Right forelimb (tissue), 1 donor: ENCODE results near the gene RADIL.

Experiments
- DNase-seq: peaks from one replicate; pipeline ENCODE4 v3.0.0-alpha.2; 2018

The RADIL gene

GRCh38 chr7:4831723-4832495 lies 51.6 kb downstream of the RADIL start:
- DNase-seq = no peak

DNA sequence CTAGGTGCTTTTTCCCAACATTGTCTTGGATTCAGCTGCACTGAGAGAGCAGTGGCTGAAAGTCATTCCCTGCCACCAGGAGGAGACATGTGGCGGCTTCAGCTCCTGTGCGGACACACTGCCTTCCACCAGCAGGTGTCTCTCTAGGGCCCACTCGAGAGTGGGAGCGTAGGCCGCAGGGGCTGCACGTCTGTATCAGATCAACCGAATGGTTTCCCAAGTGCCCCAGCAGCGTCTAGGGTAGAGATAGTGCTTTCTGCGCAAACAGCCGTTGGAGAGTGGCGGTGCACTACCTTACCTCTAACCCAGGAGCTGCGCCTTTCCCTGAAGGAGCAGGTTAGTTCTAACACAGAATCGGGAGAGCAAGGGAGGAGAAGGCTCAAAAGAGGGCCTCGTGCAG lies 53.3 kb downstream of the RADIL start:
- DNase-seq = peak; percentile 80

- DNase-seq = peak; percentile 36
Measured at GRCh38 chr7:4828720-4829383, 54.7 kb downstream of the RADIL start.

GRCh38 chr7:4825081-4825480 lies 58.4 kb downstream of the RADIL start:
- DNase-seq = no peak

- DNase-seq = no peak
Measured at GRCh38 chr7:4824120-4824775, 59.3 kb downstream of the RADIL start.

GRCh38 chr7:4823441-4824119 lies 59.9 kb downstream of the RADIL start:
- DNase-seq = no peak

DNA sequence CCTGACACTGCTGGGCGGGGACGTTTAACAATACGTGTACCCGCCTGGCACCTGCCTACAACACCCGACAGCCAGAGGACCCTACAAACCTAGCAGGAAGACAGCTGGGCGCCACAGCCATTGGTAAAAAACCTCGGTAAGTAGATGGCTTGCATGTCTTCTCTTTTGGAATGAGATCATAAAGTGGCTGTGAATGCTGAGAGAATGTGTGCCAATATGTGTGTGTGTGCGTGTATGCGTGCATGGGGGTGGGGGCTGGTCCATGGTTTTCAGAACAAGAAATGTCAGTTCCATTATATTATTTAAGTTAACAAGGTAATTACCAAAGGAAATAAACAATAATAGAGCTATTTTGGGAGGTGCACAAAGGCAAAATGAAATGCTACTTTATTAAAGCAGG lies 60.8 kb downstream of the RADIL start:
- no peak for DNase-seq

DNA sequence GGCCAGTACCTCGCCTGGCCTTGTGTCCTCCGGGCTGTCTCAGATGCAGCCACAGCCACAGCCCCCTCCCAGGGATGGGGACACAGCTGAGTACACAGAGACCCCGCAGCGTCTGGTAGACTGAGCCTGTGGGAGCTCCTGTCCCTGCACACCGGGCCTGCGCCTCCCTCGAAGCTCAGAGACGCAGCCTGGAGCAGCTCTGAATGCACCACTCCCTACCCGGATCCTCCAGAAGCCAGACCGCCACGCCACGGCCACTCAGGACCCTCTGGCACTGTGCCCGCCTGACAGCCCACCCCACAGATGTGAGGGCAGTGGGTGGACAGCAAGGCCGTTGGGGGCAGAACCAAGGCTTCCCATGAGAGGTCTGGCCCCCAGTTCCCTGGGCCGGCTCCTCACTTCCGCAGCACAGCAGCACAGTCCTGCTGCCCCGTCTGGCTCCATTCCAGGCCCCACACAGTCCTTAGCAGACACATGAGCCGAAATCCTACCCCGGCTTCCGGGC lies 62.5 kb downstream of the RADIL start:
- no peak for DNase-seq

- no peak for DNase-seq
Measured at GRCh38 chr7:4820405-4820966, 63.0 kb downstream of the RADIL start.

DNA sequence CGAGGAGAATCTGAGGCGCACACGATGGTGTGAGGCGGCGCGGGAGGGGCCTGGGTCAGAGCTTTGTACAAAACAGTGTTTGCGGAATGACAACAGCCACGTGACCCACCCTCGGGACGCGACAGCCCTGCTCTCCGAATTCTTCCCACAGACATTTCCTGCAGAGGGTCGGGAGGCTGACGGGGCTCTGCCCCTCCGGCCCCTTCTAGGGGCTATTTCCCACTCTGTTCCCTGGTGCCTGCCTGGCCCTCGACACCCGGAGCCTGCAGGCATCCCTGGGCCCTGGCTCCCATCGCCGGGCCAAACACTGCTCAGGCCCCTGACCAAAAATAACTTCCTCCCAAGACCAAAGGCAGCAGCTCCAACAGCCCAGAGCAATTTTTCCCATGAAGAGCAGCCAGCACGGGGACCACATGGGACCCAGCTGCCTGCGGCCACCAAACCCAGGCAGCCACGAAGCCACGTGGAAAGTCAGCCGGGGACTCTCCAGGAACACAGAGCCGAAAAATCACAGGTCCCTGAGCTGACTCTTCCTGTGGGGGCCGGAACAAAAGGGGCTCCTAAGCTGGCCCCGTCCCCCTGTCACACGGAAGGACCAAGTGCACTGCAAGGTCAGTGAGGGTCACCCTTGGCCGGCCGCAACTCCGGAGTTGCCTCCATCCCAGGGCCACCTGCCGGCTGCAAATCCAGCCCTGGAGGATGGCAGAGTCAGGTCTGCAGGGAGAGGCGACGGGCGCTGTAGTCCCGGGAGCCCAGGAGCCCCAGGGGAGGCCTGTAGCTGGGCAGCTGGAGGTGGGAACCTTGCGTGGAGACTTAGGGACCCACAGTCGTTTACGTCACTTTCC lies 63.7 kb downstream of the RADIL start:
- no peak for DNase-seq

- no peak for DNase-seq
Measured at GRCh38 chr7:4818000-4818794, 65.3 kb downstream of the RADIL start.

- no peak for DNase-seq
Measured at GRCh38 chr7:4817178-4817901, 66.2 kb downstream of the RADIL start.

- DNase-seq = no peak
Measured at GRCh38 chr7:4816419-4817080, 67.0 kb downstream of the RADIL start.

- DNase-seq = no peak
Measured at GRCh38 chr7:4815609-4816418, 67.7 kb downstream of the RADIL start.

DNA sequence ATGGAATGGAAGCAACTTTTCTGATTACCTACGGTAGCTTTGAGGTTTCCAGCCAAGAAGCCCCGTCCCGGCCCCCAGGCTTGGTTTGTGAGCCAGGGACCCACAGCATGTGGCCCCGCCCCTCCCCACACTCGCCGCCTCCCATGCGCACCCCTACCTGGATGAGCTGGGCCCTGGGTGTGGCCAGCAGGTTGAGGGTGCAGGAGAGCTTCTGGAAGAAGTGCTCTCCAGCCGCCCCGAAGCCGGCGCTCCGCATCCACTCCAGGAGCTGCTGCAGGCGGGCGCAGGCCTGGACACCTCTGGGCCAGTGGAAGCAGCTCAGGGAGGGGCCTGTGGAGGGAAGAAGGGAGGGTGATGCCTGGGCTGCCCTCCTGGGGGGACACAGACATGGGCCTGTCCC lies 68.4 kb downstream of the RADIL start:
- DNase-seq = no peak

DNA sequence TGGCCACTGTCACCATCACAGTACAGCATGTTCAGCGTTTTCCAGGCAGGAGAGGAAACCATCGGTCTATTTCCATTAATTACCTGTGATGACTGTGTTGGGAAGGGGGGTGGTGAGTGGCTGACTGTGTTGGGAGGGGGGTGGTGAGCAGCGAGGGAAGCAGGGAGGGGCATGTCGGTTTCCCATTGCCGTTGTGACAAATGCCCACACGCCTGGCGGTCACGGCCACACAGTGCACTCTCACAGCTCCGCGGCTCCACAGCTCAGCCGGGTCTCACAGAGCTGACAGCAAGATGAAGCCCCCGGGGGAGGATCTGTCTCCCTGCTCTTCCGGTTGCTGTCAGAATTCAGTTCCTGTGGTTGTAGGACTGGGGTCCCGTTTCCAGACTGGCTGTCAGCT lies 69.1 kb downstream of the RADIL start:
- no peak for DNase-seq

DNA sequence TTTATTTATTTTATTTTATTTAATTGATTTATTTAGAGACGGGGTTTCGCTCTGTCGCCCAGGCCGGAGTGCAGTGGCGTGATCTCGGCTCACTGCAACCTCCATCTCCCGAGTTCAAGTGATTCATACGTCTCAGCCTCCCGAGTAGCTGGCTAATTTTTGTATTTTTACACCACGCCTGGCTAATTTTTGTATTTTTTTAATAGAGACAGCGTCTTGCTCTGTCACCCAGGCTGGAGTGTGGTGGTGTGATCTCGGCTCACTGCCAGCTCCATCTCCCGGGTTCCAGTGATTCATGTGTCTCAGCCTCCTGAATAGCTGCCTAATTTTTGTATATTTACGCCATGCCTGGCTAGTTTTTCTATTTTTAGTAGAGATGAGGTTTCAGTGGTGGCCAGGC lies 73.8 kb downstream of the RADIL start:
- no peak for DNase-seq

DNA sequence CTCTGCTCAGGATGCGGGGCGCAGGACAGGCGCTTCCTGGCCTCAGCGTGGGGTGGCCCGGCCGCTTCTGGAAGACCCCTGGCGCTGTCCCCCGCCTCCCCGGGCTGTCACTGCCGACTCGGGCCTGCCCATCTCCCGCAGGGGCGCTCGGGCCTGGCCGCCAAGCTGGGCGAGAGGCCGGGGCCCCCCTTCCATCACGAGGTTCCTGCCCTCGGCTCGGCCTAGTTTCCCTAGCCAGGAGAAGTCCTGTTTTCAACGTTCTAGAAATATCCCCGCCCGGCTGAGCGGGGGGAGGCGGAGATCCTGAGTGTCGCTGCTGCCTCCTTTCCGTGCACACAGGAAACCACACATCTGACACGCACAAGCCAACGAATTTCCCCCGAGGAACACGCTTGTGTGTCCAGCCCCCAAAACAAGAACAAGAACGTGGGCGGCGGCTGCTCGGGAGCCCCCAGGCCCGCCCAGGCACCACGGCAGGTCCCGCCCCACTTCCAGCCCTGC lies 74.4 kb downstream of the RADIL start:
- DNase-seq = no peak

DNA sequence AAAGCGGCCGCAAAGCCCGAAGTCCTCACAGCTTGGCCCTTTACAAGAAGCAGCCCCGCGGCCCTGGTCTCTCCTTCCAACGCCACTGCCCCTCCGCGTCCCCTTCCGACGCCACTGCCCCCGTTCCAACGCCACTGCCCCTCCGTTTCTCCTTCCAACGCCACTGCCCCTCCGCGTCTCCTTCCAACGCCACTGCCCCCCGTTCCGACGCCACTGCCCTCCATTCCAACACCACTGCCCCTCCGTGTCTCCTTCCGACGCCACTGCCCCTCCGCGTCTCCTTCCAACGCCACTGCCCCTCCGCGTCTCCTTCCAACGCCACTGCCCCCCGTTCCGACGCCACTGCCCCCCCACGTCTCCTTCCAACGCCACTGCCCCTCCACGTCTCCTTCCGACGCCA lies 75.0 kb downstream of the RADIL start:
- no peak for DNase-seq
